AML-193 (cell line): ENCODE data around the gene KIAA1755.

ENCODE experiments used
- DNase-seq, 2 experiments: peaks; one replicate each; lab custom pipeline; 2025; lab: John Stamatoyannopoulos, UW

Gene KIAA1755, protein sequence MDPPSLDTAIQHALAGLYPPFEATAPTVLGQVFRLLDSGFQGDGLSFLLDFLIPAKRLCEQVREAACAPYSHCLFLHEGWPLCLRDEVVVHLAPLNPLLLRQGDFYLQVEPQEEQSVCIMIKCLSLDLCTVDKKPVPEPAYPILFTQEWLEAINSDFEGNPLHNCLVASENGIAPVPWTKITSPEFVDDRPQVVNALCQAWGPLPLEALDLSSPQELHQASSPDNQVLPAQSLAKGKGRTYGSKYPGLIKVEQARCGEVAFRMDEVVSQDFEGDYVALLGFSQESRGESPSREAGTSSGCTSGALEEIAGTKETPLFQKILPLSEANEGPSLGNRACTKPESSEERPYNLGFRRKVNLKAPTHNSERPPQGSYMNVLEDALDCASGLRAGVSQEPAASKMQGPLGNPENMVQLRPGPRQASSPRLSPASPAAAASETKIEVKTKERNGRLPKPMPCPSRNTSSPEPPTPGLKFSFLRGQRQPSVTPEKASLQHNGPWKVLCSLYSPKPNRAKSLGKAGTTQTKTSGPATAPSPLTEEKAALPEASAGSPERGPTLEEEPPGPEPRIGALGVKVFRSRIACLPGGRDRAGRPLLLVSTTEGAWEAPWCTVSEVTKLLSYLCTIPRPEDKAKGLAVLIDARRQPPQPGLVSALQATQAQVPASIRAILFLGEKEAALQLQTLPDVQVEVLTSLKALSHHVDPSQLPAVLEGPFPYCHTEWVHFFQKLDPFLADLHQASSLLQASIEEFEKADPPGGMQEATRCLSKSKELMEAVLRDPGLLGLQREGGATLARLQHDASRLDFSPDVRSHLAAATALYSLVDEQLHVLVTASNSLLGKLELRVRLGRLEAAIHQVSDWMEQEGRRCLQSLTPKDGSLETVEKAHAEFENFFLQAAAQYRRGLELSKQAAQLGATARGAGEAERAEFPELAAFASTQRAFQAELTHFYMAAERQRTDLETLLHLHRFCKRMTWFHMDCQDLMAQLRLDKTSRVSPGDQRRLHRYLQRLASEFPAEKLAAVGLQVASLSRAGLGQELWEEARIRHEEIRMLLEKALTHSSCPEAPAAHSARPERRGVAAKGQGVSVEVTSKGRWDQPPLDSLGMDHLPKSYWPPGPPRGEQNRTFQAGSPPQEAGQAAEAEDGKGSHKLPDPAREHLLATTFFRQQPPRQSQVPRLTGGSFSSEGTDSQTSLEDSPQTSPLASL

DNA sequence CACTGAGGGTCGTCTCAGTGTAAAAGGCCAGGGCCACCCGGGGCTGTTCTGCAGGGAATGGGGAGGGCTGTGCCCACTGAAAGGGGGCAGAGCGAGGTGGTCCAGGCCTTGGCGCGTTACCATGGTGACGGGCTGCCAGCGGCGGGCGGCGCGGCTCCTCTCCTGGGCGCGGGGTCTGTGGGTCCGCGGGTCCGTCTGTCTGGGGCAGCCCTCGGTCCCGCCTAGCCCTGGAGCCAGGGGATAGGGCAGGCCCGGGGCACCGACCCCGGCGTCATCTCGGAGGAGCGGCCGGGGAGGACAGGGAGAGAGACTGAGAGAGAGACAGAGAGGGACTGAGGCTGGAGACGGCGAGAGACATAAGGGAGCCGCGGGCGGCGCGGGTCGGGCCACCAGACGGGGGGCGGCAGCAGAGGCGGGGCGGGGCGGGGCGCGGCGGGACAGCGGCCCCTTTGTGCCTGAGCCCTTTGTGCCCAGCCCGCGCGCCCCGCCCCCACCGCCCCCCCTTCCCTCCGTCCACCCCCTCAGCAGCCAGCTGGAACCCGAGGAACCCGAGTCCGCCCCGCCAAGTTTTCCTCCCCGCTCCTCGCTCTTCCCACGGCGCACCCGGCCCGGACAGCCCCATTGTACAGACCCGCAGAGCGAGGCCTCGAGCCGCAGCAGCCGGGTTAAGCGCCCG is at the start of gene KIAA1755:
Gene KIAA1755, minus strand, starts transcription at position 358 of the 676 bp plus-strand sequence. Its CDS starts 235 bp downstream, at position 123.
- no peak for DNase-seq

DNA sequence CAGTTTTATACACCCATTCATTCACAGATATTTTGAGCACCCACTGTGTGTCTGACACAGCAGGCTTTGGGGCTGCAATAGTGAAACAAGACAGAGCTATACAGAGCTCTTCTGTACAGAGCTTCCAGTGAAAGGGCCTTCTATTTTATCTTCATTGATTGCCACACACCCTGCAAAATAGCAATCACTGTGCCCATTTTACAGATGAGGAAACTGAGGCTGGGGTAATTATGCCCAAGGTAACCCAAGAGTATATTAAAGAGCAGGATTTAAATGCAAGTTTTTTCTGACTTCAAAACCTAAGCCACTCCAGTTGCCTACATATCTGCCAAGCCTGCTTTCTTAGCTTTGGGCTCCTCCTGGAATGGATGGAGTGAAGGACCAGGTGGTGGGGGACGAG is 47.9 kb upstream of the KIAA1755 start:
- no peak for DNase-seq

DNA sequence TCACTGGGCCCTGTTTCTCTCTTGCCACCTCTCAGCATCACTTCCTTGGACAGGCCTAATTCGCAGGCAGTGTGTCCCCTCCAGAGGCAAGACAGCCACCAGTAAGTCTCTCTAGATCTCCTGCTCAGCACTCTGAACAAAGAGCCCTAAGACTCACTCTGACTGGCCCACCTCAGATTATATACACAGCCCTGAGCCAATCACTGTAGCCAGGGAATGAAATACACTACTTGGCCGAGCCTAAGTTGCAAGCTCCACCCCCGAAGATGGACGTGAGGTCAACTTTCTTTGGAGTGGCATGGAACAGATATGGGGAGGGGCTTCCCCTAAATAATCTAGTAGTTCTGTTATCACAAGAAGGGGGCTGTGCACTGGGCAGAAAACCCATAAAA is 47.5 kb upstream of the KIAA1755 start:
- DNase-seq = no peak

DNA sequence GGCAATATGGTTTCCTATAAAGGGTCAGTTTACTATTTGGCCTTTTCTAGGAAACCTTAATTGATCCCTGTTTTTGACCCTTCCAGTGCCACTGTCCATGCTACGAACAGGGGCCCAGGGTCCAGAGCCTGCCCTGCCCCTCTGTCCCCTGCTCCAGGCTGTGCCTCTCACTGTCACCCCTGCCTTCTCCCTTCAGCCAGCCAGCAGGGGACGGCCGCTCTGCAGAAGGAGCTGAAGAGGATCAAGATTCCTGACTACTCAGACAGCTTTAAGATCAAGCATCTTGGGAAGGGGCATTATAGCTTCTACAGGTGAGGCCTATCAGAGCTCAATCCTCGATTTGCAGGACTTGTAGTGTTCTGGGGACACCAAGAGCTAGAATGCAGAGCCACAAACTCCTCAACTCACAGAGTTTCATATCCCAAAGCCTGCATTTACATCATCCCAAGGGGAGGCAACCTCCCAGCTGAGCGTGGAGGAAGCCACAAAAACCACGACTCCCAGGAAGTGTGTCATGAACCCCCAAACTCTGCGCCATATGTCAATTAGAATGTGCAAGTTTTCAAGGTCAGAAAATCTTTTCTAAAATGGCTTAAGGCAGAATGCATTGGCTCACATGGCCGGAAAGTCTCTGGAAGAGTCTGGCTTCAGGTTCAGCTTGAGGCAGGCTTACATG is 47.0 kb upstream of the KIAA1755 start:
- peak; percentile 67 to 72 for DNase-seq

DNA sequence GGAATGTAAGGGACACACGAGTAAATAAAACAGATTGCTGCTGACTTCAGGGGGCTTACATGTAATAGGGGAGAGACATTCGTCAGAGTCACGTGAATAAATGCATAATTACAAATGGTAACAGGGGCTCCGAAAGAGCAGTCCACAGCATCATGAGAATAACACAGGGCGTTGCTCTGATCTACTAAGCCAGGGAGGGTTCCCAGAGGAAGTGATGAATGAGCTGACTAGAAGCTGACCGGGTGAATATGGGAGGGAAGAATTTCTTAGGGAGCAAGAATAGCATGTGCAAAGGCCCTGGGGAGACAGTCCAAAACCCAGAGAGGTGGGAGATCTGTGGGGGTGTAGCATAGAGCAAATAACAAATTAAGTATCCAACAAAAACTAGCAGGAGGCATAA is 45.8 kb upstream of the KIAA1755 start:
- DNase-seq = no peak

DNA sequence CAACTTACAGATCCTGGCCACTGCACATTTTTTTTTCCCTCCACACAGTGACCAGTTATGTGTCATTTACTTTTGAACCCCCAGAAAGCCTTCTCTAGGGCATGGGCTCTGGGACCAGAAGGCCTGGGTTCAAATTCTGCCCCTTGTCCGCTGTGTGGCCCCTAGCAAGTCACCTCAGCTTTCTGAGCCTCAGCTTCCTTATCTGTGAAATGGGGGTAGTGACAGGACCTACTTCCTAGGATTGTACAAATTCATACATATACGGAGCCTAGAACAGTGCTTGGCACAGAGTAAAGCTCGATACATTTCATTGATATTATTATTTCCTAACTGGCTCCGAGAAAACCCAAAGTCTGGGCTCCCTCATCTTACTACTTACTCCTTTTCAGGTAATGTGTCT is 45.0 kb upstream of the KIAA1755 start:
- no peak for DNase-seq

DNA sequence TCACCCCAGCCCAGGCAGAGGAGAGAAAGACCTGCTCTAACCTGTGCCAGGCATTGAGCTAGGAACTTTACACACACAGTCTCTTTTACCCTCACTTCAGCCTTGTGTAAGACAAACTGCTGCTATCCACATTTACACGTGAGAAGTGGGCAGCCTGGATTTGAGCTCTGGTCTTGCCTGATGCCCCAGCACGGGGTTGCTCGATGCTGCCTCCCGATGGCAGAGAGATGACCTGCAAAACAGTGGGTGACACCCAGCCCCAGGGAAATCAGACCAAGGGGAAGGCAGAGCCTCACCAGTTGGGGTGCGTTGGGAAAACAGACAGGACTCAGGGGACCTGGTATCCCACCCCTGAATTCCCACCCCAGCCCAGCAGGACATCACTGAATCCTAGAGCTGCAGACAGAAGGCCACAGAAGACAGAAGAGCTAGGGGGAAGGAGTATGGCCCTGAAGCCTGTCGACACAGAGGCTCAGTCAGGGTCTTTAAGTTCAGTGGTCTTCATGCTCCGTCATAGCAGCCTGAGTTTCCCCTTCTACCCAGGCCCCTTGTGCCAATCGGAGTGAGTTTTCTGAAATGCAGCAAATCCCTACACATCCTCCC is 44.4 kb upstream of the KIAA1755 start:
- DNase-seq = peak; percentile 52 to 64

DNA sequence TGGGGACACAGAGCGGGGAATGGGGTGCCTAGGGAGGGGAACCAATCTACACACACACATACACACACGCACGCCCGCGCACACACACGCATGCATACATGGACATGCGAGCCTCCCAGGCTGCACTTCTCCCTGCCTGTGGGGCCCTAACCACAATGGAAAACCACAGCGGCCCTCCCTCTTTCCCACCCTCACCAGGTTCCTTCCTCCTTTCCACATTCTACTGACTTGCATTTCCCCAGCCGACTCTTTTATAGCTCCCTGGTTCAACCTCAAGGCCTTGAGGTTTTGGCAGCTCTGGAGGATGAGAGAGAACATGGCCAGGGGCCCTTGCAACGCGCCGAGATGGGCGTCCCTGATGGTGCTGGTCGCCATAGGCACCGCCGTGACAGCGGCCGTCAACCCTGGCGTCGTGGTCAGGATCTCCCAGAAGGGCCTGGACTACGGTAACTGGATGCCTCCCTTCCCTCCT is 43.4 kb upstream of the KIAA1755 start, which contains the start of gene BPI:
Gene BPI, plus strand, starts transcription at position 249 of the 472 bp plus-strand sequence. Its CDS starts 68 bp downstream, at position 317.
- DNase-seq = peak; percentile 95 to 96

DNA sequence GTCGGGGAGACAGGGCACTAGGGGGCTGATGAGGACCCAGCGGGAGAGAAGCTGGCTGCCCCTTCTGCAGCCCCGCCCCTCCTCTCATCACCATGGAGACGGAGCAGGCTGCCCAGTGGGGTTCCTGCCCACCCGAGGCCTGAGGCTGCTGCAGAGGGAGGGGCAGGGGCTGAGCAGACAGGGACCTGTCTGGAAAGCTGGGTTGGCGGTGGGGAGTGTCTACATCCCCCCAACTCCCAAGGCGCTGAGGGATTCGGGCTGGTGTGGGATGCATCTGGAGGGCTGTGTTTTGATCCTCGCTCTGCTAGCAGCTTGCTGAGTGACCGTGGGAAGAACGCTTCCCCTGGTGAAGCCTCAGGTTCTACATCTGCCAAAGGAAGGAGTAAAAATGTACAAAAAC is 42.3 kb upstream of the KIAA1755 start:
- DNase-seq = no peak

DNA sequence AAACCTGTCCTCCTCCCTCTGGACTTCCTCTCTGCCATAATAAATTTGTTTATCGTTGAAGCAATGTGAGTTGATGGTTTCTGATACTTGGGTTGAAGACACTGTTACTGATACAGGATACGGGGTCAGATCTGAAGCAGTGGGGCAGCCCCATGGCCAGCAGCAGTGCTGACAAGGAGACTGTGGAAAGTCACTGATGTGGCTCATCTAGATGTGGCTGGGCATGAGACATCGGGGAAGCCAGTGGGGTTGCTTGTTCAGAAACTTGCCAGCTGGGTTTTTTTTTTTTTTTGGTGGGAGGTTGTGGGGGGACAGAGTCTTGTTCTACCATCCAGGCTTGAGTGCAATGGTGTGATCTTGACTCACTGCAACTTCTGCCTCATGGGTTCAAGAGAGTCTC is 40.8 kb upstream of the KIAA1755 start:
- no peak for DNase-seq

DNA sequence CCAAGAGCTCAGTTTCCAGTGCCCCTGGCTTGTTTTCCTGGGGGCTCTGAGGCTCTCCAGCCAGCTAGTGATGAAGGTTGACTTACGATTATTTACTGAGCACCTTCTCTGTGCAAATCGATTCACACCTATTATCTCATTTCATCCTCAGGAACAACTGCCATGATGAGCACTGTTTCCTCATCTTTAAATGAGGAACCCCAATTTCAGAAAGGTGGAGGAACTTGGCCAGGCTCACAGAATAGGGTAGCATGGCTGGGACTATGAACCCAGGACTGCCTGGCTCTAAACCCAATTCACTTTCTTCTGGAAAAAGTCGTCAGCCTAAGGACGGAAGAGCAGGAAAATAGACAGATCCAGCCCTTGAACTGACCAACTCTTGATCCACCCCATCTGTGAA is 39.9 kb upstream of the KIAA1755 start:
- peak; percentile 28 to 38 for DNase-seq

DNA sequence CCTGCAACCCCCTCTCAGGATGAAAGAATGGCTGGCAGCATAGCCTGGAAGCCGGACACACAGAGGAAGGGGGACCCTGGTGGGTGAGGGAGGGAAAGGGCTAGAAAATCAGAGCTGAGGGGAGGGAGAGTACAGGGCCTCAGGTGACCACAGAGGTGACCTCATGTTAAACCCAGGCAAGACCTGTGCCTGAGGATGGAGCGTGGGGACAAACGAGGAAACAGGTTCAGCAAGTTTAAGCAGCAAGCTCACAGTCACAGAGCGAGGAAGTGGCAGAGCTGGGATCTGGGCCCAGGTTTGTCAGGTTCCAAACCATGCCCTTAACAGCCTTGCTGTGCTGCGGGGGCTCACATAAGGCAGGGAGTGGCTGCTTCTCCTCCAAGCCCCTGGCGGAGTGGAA is 39.4 kb upstream of the KIAA1755 start:
- no peak for DNase-seq

DNA sequence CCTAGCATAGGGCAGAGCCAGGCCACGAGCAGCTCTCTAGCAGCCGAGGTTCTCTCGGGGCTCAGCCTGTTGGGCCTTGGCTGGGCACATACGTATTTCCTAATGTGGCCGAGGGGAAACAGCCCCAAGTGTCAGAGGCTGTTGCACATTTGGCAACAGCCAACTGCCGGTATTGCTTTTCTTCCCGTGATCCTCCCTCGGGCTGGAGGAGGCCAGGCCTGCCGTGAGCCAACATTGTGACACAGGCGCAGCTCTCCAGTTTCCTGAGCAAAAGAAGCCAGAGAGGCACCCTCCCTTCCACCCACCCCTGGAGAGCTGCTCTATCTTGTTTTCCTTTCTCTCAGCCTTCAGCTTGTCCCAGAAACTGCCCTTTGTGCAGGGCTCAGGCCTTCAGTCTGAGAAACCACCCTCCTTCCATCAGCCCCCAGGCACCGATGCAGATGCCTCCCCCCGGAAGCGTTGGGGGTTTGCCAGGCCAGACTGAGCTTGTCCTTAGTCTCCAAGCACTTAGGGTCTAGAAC is 38.3 kb upstream of the KIAA1755 start:
- peak; percentile 98 for DNase-seq

DNA sequence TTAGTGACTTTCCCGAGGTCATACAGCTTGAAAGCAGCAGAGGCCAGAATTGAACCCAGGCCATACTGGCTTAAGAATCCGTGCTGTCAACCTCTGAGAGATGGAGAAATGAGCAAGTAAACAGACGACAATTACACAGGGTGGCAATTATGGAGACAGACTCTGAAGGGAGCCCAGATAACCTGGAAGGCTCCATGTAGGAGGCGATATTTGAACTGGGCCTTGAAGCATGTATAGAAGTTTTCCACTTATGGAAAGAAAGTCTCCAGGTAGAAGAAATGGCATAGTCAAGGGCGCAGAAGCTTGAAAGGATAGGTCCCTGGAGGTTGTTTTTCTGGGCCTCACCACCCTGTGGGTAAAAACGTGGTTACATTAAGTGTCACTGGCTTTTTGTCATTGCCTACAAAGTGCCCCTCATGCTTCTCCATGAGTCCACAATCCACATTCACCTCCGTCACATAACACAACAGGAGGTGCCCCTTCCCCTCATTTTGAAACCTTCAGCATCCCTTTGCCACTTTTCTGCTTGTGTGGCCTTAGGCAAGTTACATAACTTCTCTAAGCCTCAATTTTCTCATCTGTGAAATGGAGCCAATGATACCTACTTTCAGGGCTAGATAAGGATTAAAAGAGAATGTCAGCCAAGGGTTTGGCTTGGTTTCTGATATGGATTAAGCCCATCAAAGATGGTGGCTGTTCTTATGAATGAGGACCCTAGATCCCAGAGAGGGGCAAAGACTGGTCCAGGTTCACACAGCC is 37.6 kb upstream of the KIAA1755 start:
- no peak for DNase-seq

DNA sequence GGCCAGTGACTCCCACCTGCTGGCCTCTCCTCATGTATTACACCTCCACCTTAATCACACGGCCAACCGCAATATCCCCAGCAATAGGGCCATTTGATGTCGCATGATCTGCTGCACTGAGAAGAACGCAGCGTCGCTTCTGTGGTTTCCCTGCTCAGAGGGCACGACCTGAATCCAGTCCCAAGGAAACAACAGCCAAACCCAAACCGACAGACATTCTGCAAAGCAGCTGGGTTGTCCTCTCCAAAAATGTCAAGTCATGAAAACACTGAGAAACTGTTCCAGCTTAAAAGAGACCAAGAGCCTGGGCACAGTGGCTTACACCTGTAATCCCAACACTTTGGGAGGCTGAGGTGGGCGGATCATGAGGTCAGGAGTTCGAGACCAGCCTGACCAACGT is 35.9 kb upstream of the KIAA1755 start:
- peak in 1 of 2 experiments; percentile 46 for DNase-seq

DNA sequence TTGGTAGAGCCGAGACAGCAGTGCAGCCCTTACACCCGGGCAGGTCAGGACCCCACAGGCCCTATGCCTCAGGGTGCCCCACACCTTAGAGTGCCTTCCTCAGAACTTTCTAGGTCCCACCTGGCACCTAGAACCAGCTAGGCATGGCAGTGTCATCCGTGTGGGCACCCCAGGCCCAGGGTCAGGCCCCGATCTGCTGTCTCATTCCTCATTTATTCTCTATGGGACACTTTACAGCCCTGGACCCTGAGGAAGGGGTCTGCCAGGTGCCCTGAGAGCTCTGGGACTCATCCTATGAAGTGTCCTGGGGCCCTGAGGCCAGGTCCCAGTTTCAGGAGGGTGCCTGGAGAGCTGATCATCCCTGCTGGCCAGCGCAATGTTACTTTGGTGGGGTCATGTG is 35.3 kb upstream of the KIAA1755 start:
- no peak for DNase-seq

DNA sequence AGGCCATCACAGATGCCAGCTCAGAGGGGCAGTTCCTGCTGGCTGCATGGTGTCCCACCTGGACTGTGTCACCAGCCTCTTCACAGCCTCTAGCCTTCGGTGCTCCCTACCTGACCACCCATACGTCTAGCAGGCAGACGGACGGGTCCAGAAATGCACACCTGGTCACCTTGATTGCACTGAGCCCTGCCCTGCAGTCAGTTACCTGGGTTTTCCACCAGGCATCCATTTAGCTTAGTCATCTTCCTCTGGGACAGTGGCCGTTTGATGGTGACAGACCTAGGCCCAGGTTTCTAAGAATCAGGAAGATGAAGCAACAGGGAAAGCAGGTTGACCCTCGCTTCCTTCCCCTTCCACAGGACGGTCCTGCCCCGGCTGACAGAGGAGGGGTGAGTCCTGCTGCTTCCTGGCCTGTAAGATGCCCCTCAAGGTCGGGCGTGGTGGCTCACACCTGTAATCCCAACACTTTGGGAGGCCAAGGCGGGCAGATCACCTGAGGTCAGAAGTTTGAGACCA is 33.6 kb upstream of the KIAA1755 start:
- peak; percentile 61 to 71 for DNase-seq

DNA sequence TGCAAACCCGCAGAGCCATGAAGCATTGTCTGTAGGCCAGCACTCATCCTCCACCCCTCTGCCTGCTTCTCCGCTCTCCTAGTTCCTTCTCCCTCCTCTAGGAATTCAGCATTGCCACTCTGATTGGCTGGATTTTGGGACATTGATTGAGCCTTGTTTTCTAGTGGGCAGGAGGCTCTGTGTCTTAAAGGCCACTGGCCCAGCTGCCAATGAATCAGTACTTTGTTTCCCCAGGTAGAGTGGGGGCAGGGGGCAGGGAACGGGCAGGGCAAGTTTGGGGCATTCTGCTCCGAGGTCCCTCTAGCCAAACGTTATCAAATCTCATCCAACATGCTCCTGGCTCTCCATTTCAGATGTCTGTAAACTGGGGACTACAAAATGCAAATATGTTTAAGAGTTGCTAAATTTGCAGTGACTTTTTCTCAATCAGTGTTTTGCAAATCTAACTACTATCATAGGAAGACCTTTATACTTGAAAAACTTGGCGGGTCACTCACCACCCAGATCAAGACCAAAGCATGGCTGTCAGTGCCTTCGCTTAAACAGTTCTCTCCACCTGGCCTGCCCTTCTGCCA is 33.0 kb upstream of the KIAA1755 start:
- DNase-seq = no peak

DNA sequence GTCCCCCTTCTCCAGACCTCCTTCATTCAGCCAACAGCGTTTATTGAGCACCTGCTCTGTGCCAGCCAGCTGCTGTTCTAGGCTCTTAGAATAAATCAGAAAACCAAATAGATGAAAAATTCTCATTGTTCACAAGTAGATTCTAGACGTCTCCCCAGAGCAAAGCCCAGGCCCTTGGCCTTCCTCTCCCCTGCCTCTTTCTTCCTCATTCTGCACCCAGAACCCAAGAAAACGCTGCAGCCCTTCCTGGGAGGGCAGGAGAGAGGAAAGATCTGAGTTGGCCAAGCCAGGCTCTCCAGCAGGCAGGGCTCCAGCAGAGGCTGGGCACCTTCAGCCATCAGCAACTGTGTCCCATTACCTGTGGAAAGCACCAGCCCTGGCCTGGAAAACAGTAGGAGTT is 31.4 kb upstream of the KIAA1755 start:
- DNase-seq = peak; percentile 63 to 71
